Activated T-helper 2 cell treated with anti-CD3 and anti-CD28 coated beads, Interferon-gamma antibody, Interleukin-2, Interleukin-4, amounts not matched to agents 10 μg/mL and 5 μg/mL and 100 μg/mL, durations not matched to agents 14 hours and 24 hours and 36 hours (primary cell): ENCODE data around the gene TBL1X. TPM values are rescaled to one million over a fixed set of nuclear protein-coding genes. Genes with fewer than 3 reads are reported as not detected.

Experiments used
- DNase-seq: peaks from one replicate; pipeline ENCODE4 v3.0.0; 2021; ENCODE audit warnings: low spot score
- H3K27ac Mint-ChIP-seq: one replicate; pipeline ENCODE4 v1.8.0; 2021; ENCODE audit warnings: mixed read lengths
- H3K27me3 Mint-ChIP-seq: one replicate; pipeline ENCODE4 v1.8.0; 2021; ENCODE audit warnings: low read depth, mixed read lengths
- H3K36me3 Mint-ChIP-seq: one replicate; pipeline ENCODE4 v1.8.0; 2021; ENCODE audit warnings: low read depth, mixed read lengths
- H3K4me1 Mint-ChIP-seq: one replicate; pipeline ENCODE4 v1.8.0; 2021; ENCODE audit warnings: low read depth, mixed read lengths
- H3K4me3 Mint-ChIP-seq: one replicate; pipeline ENCODE4 v1.8.0; 2021; ENCODE audit warnings: low read depth, mild to moderate bottlenecking, moderate library complexity, mixed read lengths
- H3K9me3 Mint-ChIP-seq: one replicate; pipeline ENCODE4 v1.8.0; 2021; ENCODE audit warnings: mixed read lengths
- intact Hi-C: fragments of 100-400 bp; cut with micrococcal nuclease; formaldehyde crosslinking; loops from one replicate; pipeline ENCODE4 v1.15.1; 2023
- total RNA-seq: library from RNA; stranded (reverse); gene quantifications from 2 replicates; pipeline ENCODE4 v1.2.3, GENCODE V29; 2022

Gene TBL1X
- total RNA-seq, 1 donor from 2014 or later, result 53.2 TPM

DNA sequence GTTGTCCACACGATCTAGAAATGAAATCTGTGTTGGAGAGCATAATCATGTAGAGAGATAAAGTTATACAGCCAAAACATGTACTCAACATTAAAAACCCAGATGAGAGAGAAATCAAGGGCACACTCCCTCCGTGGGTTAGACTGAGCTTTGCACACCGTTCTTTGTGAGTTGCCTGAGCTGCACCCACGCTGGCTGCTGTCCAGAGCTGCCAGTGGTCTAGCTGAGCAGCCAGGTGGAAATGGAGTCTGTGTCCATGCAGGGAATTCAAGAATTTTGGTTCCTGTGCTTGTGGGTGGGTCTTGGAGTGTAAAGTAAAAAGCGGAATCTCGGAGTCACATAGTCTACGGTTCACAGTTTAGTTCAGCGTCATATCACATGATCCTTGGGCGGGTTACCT is 216.2 kb downstream of the TBL1X start:
- no peak overlapping the region for H3K27ac Mint-ChIP-seq
- intact Hi-C loops, result no loop called here
- H3K9me3 Mint-ChIP-seq, result peaks cover 18% of the 10 kb centered on the region
- no peaks in the 10 kb centered on the region for H3K27me3 Mint-ChIP-seq
- H3K4me3 Mint-ChIP-seq, result no peak overlapping the region
- peaks cover 26% of the 10 kb centered on the region for H3K4me1 Mint-ChIP-seq
- DNase-seq, result no peak
- peaks cover 74% of the 10 kb centered on the region for H3K36me3 Mint-ChIP-seq

DNA sequence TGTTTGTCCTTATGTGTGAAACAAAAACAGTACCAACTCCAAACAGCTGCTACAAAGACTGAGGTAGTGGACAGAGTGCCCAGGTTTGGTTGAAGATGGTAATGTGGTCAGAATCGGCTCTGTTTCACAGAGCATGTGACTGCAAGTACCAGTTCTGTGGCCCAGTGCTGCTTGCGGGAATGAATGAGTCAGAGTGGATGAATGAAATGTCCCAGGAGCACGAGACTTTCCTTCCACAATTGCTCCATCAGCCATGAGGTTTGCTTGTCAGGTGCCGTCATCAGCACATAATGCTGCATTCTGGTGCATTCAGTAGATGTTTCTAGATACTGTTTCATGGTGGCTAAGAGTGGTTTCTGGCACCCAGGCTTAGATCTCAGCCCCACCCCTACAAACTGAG is 216.6 kb downstream of the TBL1X start:
- DNase-seq, result no peak
- H3K27ac Mint-ChIP-seq, result no peak overlapping the region
- H3K27me3 Mint-ChIP-seq, result no peaks in the 10 kb centered on the region
- intact Hi-C loops, result no loop called here
- no peak overlapping the region for H3K4me3 Mint-ChIP-seq
- H3K4me1 Mint-ChIP-seq, result peaks cover 25% of the 10 kb centered on the region
- H3K9me3 Mint-ChIP-seq, result peaks cover 15% of the 10 kb centered on the region
- peaks cover 72% of the 10 kb centered on the region for H3K36me3 Mint-ChIP-seq

DNA sequence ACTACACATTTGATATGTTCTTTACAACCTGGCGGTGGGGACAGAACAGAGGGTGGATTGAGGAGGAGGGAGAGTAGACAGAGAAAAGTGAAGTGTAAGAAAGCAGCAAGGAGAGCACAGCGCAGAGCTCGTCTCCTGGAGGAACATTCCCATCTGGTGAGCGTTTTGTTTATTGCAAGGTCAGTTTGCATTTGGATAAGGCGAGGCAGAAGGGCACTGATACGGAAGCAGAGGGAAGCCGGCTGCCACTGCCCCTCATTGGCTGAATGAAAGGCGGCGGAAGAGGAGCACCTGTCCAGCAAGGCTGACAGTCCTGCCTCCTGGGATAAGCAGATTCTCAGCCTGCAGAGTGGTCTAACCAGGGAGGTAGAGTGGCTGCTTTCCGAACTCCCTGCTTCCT is 217.6 kb downstream of the TBL1X start:
- DNase-seq, result no peak
- no peaks in the 10 kb centered on the region for H3K27me3 Mint-ChIP-seq
- H3K27ac Mint-ChIP-seq, result no peak overlapping the region
- no peak overlapping the region for H3K4me3 Mint-ChIP-seq
- intact Hi-C loops, result no loop called here
- H3K4me1 Mint-ChIP-seq, result peaks cover 17% of the 10 kb centered on the region
- peaks cover 70% of the 10 kb centered on the region for H3K36me3 Mint-ChIP-seq
- peaks cover 8% of the 10 kb centered on the region for H3K9me3 Mint-ChIP-seq

DNA sequence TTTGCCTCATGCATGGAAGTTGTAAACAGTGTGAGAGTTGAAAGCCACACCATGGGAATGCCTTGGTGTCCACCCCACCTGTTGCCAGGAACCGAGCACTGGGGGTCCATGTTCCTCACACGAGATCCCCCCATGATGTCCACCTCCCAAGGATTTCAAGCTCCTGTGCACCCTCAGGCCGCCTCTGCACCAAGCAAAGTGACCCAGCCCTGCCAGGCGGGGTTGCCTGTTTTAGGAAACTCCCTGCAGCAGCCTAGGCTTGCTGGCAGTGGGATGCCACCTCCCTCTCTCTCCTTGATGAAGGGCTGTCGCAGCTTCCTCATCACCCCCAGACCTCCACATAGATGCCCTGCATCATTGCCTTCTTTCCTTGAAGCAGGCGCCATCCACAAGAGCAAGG is 218.0 kb downstream of the TBL1X start:
- Mint-ChIP-seq H3K4me1 (peaks cover 13% of the 10 kb centered on the region), H3K4me3 (no peak overlapping the region), H3K27ac (no peak overlapping the region), H3K9me3 (peaks cover 4% of the 10 kb centered on the region), H3K36me3 (peaks cover 67% of the 10 kb centered on the region), H3K27me3 (no peaks in the 10 kb centered on the region)
- intact Hi-C loops, result no loop called here
- no peak for DNase-seq

DNA sequence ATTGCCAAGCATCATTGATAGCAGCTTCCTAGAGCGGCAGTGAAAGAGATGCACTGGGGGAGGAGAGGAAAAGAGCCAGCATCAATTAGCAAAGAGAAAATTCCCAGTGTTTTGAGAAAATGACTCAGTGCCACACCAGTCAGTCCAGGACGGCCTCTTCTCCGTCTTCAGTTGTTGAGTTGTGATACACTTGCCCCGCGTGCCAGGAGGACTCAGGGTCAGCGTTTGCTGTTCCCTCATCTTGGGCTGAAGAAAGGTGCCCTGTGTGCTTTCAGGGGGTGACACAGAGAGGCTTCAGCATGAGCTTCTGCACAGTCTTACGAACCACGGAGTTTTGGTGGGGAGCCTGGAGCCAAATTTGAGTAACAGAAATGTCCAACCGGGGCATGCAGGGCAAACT is 218.5 kb downstream of the TBL1X start:
- intact Hi-C loops, result no loop called here
- Mint-ChIP-seq H3K27ac (no peak overlapping the region), H3K4me1 (peaks cover 9% of the 10 kb centered on the region), H3K9me3 (no peaks in the 10 kb centered on the region), H3K36me3 (peaks cover 68% of the 10 kb centered on the region), H3K4me3 (no peak overlapping the region), H3K27me3 (no peaks in the 10 kb centered on the region)
- DNase-seq, result no peak

DNA sequence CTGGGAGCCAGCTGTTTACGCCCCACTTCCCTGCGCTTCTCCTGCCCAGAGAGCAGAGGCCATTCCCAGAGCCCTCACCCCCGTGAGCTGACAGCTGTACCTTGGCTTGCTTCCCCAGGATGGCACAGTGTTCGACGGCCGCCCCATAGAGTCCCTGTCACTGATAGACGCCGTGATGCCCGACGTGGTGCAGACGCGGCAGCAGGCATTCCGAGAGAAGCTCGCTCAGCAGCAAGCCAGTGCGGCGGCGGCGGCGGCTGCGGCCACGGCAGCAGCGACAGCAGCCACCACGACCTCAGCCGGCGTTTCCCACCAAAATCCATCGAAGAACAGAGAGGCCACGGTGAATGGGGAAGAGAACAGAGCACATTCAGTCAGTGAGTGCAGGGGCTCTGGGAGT is 223.0 kb downstream of the TBL1X start:
- H3K9me3 Mint-ChIP-seq, result no peaks in the 10 kb centered on the region

DNA sequence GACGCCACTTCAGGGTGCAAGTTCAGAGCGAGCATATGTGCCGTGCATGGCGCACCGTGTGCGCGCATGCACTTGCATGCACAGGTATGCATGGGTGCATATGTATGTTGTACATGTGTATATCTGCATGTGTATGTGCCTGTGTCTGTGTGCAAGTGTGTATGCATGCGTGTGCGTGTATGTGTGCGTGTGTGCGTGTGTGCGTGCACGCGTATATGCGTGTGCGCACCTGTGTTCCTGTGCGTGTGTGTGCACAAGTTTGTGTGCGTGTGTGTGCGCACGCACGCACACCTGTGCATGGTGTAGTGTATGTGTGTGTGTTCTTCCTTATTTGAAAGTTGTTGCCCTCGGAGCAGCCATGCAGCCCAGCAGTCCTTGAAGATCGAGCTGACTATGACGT is 224.0 kb downstream of the TBL1X start:
- peaks cover 59% of the 10 kb centered on the region for H3K36me3 Mint-ChIP-seq

More for the DNA sequence above, 223.0 kb downstream of the TBL1X start:
- Mint-ChIP-seq H3K27ac (no peak overlapping the region), H3K4me3 (no peak overlapping the region), H3K36me3 (peaks cover 58% of the 10 kb centered on the region), H3K27me3 (no peaks in the 10 kb centered on the region), H3K4me1 (peaks cover under 1% of the 10 kb centered on the region)
- intact Hi-C loops, result no loop called here
- DNase-seq, result no peak

DNA sequence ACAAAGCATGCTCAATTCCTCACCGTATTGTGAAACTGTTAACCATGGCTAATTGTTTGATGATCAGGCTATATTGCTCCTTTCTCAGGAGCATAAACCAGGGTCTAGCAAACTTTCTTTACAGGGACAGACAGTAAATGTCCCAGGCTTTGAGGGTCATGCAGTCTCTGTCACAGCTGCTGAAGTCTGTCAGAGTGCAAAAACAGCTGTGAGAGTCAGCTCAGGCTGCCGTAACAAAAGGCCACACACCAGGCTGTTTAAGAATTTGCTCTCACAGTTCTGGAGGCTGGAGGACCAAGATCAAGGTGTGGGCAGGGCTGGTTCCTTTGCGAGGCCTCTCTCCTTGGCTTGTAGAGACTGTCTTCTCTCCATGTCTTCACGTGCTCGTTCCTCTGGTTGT is 225.2 kb downstream of the TBL1X start:
- DNase-seq, result no peak
- Mint-ChIP-seq H3K9me3 (no peaks in the 10 kb centered on the region), H3K4me3 (no peak overlapping the region), H3K4me1 (peaks cover 5% of the 10 kb centered on the region), H3K27me3 (no peaks in the 10 kb centered on the region), H3K36me3 (peaks cover 61% of the 10 kb centered on the region), H3K27ac (no peak overlapping the region)
- intact Hi-C loops, result no loop called here

More for the DNA sequence above, 224.0 kb downstream of the TBL1X start:
- Mint-ChIP-seq H3K9me3 (no peaks in the 10 kb centered on the region), H3K4me3 (no peak overlapping the region), H3K4me1 (peaks cover 5% of the 10 kb centered on the region), H3K27me3 (no peaks in the 10 kb centered on the region), H3K27ac (no peak overlapping the region)
- intact Hi-C loops, result no loop called here
- DNase-seq, result no peak

DNA sequence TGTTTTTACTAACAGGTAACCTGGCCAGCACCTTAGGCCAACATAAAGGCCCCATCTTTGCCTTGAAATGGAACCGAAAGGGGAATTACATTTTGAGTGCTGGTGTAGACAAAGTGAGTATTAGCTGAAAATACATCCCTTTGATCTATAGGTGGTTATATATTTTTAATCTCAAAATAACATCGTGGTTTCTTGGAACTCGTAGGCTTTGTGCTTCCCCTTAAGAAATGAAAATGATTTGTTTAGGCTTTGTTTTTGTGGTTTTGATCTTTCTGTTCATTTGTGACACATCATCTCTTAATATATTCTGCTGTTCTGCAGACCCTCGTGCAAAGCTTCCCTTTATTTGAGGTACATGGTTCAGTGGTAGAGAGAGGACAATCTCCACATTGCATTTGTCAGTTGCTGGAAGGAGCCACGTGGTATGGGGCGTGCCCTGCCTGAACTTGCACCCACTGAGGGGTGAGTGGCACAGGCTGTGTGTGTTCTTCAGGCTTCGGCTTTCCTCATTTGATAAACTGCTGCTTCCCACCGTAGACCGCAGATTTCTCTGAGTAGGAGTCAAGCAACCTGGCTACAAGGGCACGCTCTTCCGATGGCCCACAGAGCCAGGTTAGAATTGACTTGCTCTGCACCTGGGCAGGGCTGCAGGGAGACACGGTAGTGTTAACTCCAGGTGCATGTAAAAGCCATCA is 228.6 kb downstream of the TBL1X start:
- no peak overlapping the region for H3K27ac Mint-ChIP-seq
- DNase-seq, result no peak
- H3K36me3 Mint-ChIP-seq, result peaks cover 57% of the 10 kb centered on the region
- H3K27me3 Mint-ChIP-seq, result no peaks in the 10 kb centered on the region
- H3K9me3 Mint-ChIP-seq, result no peaks in the 10 kb centered on the region
- intact Hi-C loops, result no loop called here
- no peak overlapping the region for H3K4me3 Mint-ChIP-seq
- peaks cover 5% of the 10 kb centered on the region for H3K4me1 Mint-ChIP-seq

DNA sequence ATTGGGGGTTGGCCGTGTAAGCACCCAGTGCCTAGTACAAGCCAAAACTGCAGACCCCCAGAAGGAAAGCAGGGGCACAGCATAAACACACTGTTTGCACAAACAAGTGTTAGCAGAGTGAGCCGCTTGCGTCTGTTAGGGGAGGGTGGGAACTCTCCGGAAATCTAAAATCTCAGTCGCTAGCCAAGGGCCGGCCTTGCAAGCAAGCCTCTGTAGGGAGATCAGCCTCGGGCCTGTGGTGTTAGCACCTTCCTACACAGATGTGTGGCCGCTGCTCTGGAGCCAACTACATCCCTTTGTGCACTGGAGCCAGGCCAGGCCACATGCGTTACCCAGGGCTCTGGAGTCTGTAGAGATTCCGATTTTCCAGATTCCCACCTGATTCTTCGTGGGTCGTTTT is 233.7 kb downstream of the TBL1X start:
- DNase-seq, result no peak
- no peaks in the 10 kb centered on the region for H3K27me3 Mint-ChIP-seq
- no peaks in the 10 kb centered on the region for H3K9me3 Mint-ChIP-seq
- no peak overlapping the region for H3K27ac Mint-ChIP-seq
- intact Hi-C loops, result no loop called here
- no peak overlapping the region for H3K4me3 Mint-ChIP-seq
- peaks cover 48% of the 10 kb centered on the region for H3K36me3 Mint-ChIP-seq
- H3K4me1 Mint-ChIP-seq, result peaks cover under 1% of the 10 kb centered on the region

DNA sequence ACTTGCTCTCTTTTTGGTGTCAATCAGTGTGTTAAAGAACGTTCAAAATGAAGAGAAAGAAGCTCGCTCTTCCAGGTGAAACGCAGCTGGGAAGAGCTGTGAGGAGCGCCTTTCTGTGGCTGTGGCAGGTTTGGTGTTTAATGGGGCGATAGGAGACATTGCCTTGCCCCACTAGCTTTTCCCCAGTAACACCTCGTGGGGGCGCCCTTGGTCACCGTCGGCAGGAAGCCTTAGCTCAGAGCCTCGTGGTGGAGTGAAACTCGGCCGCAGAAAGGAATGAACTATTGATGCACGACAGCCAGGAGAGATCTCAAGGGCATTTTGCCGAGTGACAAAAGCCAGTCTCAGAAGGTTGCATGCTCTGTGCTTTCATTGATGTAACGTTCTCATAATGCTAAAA is 235.7 kb downstream of the TBL1X start:
- Mint-ChIP-seq H3K4me3 (no peak overlapping the region), H3K27me3 (no peaks in the 10 kb centered on the region), H3K4me1 (no peaks in the 10 kb centered on the region), H3K9me3 (no peaks in the 10 kb centered on the region), H3K36me3 (peaks cover 47% of the 10 kb centered on the region), H3K27ac (no peak overlapping the region)
- intact Hi-C loops, result loop anchor here (10.0 kb wide), 1 partner anchor 236 kb away; the partner anchor contains the start of gene TBL1X
- no peak for DNase-seq

DNA sequence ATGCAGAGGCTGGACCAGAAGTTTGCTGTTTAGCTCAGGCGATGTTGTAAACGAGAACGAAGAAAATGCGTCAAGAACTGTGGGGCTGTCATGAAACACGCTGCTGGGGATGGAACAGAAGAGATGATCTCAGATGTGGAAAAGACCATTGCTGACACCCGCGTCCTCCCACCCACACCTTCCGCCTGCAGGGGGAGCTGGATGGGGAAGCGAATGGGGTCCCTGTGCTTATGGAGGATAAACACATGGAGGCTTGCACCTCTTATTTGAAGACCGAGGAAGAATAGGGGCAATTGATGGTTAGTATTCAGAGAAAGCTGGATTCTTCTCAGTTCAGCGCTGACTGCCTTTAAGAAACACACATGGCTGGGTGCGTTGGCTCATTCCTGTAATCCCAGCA is 236.9 kb downstream of the TBL1X start:
- Mint-ChIP-seq H3K4me3 (no peak overlapping the region), H3K4me1 (no peaks in the 10 kb centered on the region), H3K27me3 (no peaks in the 10 kb centered on the region), H3K36me3 (peaks cover 44% of the 10 kb centered on the region), H3K9me3 (no peaks in the 10 kb centered on the region), H3K27ac (no peak overlapping the region)
- intact Hi-C loops, result loop anchor here (10.0 kb wide), 1 partner anchor 237 kb away; the partner anchor contains the start of gene TBL1X
- DNase-seq, result no peak

DNA sequence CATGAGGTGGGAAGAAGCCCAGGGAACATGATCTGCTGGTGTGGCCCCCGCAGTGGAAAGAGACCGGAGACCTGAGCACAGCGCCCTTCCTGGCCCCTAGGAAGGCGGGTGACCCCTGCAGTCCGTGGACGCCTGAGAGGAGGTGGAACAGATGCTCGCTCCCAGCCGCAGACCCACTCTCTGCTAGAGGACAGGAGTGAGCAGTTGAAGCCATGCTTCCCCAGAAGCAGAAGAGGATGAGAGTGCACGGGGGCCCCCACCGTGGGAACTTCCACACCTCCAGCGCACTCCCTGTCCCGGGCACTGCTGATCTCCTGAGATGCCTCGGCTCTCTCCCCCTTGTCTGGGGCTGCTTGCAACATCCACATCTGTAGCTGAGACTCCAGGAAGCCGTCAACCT is 238.5 kb downstream of the TBL1X start:
- H3K36me3 Mint-ChIP-seq, result peaks cover 47% of the 10 kb centered on the region
- no peaks in the 10 kb centered on the region for H3K27me3 Mint-ChIP-seq
- no peaks in the 10 kb centered on the region for H3K9me3 Mint-ChIP-seq
- no peak for DNase-seq
- no peak overlapping the region for H3K4me3 Mint-ChIP-seq
- intact Hi-C loops, result loop anchor here (10.0 kb wide), 1 partner anchor 239 kb away; the partner anchor contains the start of gene TBL1X
- peaks cover 1% of the 10 kb centered on the region for H3K4me1 Mint-ChIP-seq
- no peak overlapping the region for H3K27ac Mint-ChIP-seq
